Stimulated activated CD8-positive, alpha-beta memory T cell treated with anti-CD3 and anti-CD28 coated beads, Interleukin-12 subunit alpha, Interleukin-12 subunit beta, amount 100 ng/mL, for 24 hours (primary cell): Measurements from ENCODE around the gene RAD51B.

Source experiments
- DNase-seq: peaks from one replicate; pipeline ENCODE4 v3.0.0-alpha.2; 2020; ENCODE audit errors: extremely low read depth

RAD51B gene

GRCh38 chr14:68702135-68702534, 882.6 kb downstream of the RAD51B start:
- DNase-seq = no peak

GRCh38 chr14:68702578-68702977, 883.0 kb downstream of the RAD51B start:
- no peak for DNase-seq

- no peak for DNase-seq
These were observed 883.5 kb downstream of the RAD51B start for GRCh38 chr14:68703093-68703492.

GRCh38 chr14:68704736-68705720, 885.4 kb downstream of the RAD51B start:
- DNase-seq = no peak

- DNase-seq = no peak
These were observed 886.2 kb downstream of the RAD51B start for GRCh38 chr14:68705741-68706283.

- no peak for DNase-seq
These were observed 887.9 kb downstream of the RAD51B start for GRCh38 chr14:68707482-68707881.

GRCh38 chr14:68708343-68708742, 888.8 kb downstream of the RAD51B start:
- no peak for DNase-seq

- DNase-seq = no peak
These were observed 889.4 kb downstream of the RAD51B start for GRCh38 chr14:68709007-68709406.

- no peak for DNase-seq
These were observed 891.2 kb downstream of the RAD51B start for GRCh38 chr14:68710776-68711175.

- DNase-seq = no peak
These were observed 892.2 kb downstream of the RAD51B start for GRCh38 chr14:68711561-68712309.

- no peak for DNase-seq
These were observed 893.3 kb downstream of the RAD51B start for GRCh38 chr14:68712703-68713370.

- no peak for DNase-seq
These were observed 894.2 kb downstream of the RAD51B start for GRCh38 chr14:68713782-68714181.

- DNase-seq = no peak
These were observed 895.7 kb downstream of the RAD51B start for GRCh38 chr14:68714991-68715924.

- no peak for DNase-seq
These were observed 897.1 kb downstream of the RAD51B start for GRCh38 chr14:68716698-68717097.

- no peak for DNase-seq
These were observed 898.7 kb downstream of the RAD51B start for GRCh38 chr14:68718023-68718990.

GRCh38 chr14:68719634-68720384, 900.2 kb downstream of the RAD51B start:
- no peak for DNase-seq

GRCh38 chr14:68722186-68722585, 902.6 kb downstream of the RAD51B start:
- DNase-seq = no peak

- no peak for DNase-seq
These were observed 903.5 kb downstream of the RAD51B start for GRCh38 chr14:68722968-68723566.
